Measurements from ENCODE around the gene ILDR2. TPM values are rescaled to one million over a fixed set of nuclear protein-coding genes. Genes with fewer than 3 reads are reported as not detected.

The ILDR2 gene
- total RNA-seq, 2 experiments from 2014 or later = 5.7 to 6.6 TPM

DNA sequence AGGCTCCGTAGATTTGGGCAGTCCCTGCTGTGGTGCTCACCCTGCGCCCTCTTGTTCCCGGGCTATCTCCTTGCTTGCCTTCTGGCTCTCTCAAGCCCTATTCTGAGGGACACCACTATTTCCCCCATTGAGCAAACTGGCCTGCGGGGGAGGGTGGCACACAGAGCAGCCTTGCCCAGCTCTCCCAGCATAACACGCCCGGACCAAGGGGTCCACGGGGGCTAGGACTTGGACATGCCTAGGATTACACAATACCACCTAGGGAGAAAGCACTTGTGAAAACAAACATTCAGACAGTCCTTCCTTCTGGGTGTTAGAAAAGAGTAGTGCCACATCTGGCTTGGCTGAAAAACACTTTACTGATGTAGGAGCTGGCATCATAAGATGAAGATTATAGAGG, 106.7 kb downstream of the ILDR2 start:
- Mint-ChIP-seq H3K9me3 (no peaks in the 10 kb centered on the region), H3K27ac (no peak overlapping the region), H3K36me3 (peaks cover 17% of the 10 kb centered on the region), H3K27me3 (no peaks in the 10 kb centered on the region), H3K4me1 (peaks cover 37% of the 10 kb centered on the region), H3K4me3 (no peak overlapping the region)
- no peak for DNase-seq

DNA sequence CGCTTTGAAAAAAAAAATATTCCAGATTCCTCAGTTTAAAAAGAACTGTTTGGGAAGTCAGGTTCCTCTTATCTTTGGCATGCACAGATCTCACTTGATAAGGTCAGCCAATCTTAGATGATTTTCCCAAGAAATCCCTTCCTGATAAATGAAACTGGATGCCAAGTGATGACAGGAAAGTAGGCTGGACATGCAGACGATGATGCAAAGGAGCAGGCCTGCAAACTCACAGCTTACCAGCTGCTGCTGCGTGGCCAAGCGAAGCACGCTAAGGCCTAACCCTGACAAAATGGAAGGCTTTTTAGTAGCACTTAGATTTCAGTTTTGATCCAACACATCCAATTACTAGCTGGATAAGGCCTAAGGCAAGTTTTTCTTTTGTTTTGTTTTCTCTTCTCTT, 109.4 kb downstream of the ILDR2 start:
- H3K4me3 Mint-ChIP-seq = no peak overlapping the region
- H3K36me3 Mint-ChIP-seq = peaks cover 9% of the 10 kb centered on the region
- no peak overlapping the region for H3K27ac Mint-ChIP-seq
- H3K9me3 Mint-ChIP-seq = no peaks in the 10 kb centered on the region
- peaks cover 19% of the 10 kb centered on the region for H3K4me1 Mint-ChIP-seq
- no peak for DNase-seq
- no peaks in the 10 kb centered on the region for H3K27me3 Mint-ChIP-seq

DNA sequence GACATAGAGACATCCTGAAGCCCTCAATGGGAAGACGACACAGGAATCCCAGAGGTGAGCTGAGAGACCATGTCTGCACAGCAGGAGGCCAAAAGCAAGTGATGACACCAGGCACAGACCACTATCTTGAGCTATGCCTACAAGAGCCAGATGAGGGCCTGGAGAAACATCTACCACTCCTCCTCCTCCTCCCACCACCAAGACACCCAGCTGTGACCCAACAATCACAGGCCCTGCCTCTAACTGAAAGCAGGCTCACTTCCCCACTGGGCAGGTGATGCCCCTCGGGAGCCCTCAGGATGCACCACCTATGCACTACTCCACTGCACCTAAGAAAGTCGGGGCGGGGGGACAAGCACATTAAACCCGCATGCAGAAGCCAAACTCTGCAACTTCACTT, 115.7 kb downstream of the ILDR2 start:
- H3K9me3 Mint-ChIP-seq = no peaks in the 10 kb centered on the region
- no peaks in the 10 kb centered on the region for H3K27me3 Mint-ChIP-seq
- H3K4me3 Mint-ChIP-seq = no peak overlapping the region
- DNase-seq = no peak
- peaks cover 6% of the 10 kb centered on the region for H3K4me1 Mint-ChIP-seq
- peaks cover 17% of the 10 kb centered on the region for H3K36me3 Mint-ChIP-seq
- H3K27ac Mint-ChIP-seq = peak overlapping the region; percentile 0

DNA sequence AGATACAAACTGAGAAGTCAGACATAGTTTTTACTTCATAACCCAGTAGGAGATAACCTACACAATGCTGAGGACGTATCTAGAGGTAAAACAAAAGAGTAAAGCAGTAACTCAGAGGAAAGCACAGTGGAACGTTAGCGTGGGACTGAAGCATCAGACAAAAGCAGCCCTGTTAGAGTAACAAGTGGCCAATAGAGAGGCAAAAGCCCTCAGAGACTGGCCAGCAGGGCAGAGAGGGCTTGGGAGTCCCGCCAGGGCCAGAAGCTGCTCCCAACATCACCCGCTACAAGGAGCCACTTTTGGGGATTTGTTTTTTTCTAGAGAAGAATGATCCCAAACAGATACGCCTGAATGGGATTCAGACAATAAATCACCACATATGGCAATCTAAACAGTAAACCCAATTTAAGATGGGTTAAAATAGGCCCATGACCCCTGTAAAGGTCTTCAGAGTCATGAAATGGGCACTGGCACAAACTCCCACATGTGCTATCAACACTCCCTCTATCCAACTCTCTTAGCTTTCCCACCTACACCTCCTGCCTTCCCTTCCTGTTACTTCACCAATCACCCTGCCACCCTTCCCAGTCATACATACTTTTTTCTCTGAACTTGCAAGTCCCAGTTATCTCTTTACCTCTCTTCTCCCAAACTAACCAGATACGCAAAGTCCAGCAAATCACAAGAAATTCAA, 116.5 kb downstream of the ILDR2 start:
- Mint-ChIP-seq H3K9me3 (no peaks in the 10 kb centered on the region), H3K27me3 (no peaks in the 10 kb centered on the region), H3K4me1 (peaks cover 6% of the 10 kb centered on the region), H3K36me3 (peaks cover 19% of the 10 kb centered on the region), H3K27ac (peak overlapping the region; percentile 3), H3K4me3 (no peak overlapping the region)
- no peak for DNase-seq

Other genes starting within 250 kb of the ILDR2 start
- 10 to 100 TPM; 52.3 to 53.3 TPM for gene POGK, start 136.1 kb downstream of the ILDR2 start, total RNA-seq
- 10 to 100 TPM; 19.2 to 21.4 TPM for gene TADA1, start 99.3 kb downstream of the ILDR2 start, total RNA-seq
- gene MAEL, start 13.7 kb upstream of the ILDR2 start, total RNA-seq = under 1 TPM in 1 of 2 experiments, not detected in 1; 0.14 TPM
- not detected for gene GPA33, start 114.8 kb upstream of the ILDR2 start, total RNA-seq
- not detected for gene STYXL2, start 118.5 kb upstream of the ILDR2 start, total RNA-seq
- 10 to 100 TPM; 13.5 to 17.3 TPM for gene POU2F1, start 245.3 kb upstream of the ILDR2 start, total RNA-seq

Measured in activated naive CD8-positive, alpha-beta T cell treated with anti-CD3 and anti-CD28 coated beads for 36 hours (primary cell).